CD14-positive monocyte (primary cell): Measurements from ENCODE around the gene NEIL1. TPM values are rescaled to one million over a fixed set of nuclear protein-coding genes. Genes with fewer than 3 reads are reported as not detected.

Experiments
- DNase-seq, 3 donors: peaks; one replicate each; pipeline ENCODE4 v3.0.0-alpha.2; 2011 to 2022
- H2AFZ ChIP-seq: 2 replicates; pipeline ENCODE4 v1.6.0; 2012; ENCODE audit warnings: mild to moderate bottlenecking, low read depth, low read length, inconsistent platforms; ENCODE audit not compliant: insufficient read depth, poor library complexity, severe bottlenecking
- H3K27ac ChIP-seq, 2 donors: 1 replicate in 1 of 2; 2 replicates in 1 of 2; pipeline ENCODE4 v1.5.1; 2012 to 2013; ENCODE audit warnings: low read length in 2 of 2, control low read depth in 1 of 2, inconsistent platforms in 1 of 2, low read depth in 1 of 2, mild to moderate bottlenecking in 1 of 2
- H3K27me3 ChIP-seq, 2 donors: one replicate each; pipeline versions ENCODE4 v1.6.0 to v1.6.1; 2011 to 2013; ENCODE audit warnings: low read length in 2 of 2; ENCODE audit not compliant: control insufficient read depth in 2 of 2, insufficient read depth in 2 of 2
- H3K36me3 ChIP-seq, 2 donors: replicated peaks in 1 of 2; 1 replicate in 1 of 2; 2 replicates in 1 of 2; pipeline versions ENCODE4 v1.5.1 to v1.6.1; 2012 to 2013; ENCODE audit warnings: low read length in 2 of 2, control low read depth in 1 of 2, inconsistent platforms in 1 of 2, mild to moderate bottlenecking in 1 of 2; ENCODE audit not compliant: insufficient read depth in 2 of 2, control insufficient read depth in 1 of 2
- H3K4me1 ChIP-seq, 2 donors: 1 replicate in 1 of 2; 2 replicates in 1 of 2; pipeline versions ENCODE4 v1.5.1 to v1.6.1; 2012 to 2013; ENCODE audit warnings: low read length in 2 of 2, control low read depth in 1 of 2, inconsistent platforms in 1 of 2, mild to moderate bottlenecking in 1 of 2, moderate library complexity in 1 of 2; ENCODE audit not compliant: insufficient read depth in 2 of 2, control insufficient read depth in 1 of 2
- H3K4me2 ChIP-seq: replicated peaks from 2 replicates; pipeline ENCODE3; 2012; ENCODE audit warnings: low read length, moderate library complexity, mild to moderate bottlenecking; ENCODE audit not compliant: poor library complexity, severe bottlenecking; ENCODE audit errors: extremely low read depth
- H3K4me3 ChIP-seq, 3 experiments: fragments of 200-600 bp in 1 of 3; sonication (generic) in 1 of 3; replicated peaks in 1 of 3; 1 replicate in 2 of 3; 2 replicates in 1 of 3; pipeline ENCODE4 v1.5.1; 2011 to 2013; ENCODE audit warnings: low read length in 3 of 3, mild to moderate bottlenecking in 3 of 3, control low read depth in 2 of 3, low read depth in 2 of 3, inconsistent platforms in 1 of 3, moderate library complexity in 1 of 3
- H3K79me2 ChIP-seq: 2 replicates; pipeline ENCODE4 v1.6.0; 2012; ENCODE audit warnings: mild to moderate bottlenecking, control low read depth, inconsistent platforms, low read length, moderate library complexity; ENCODE audit not compliant: insufficient read depth
- H3K9ac ChIP-seq: 2 replicates; pipeline ENCODE4 v1.6.0; 2017; ENCODE audit warnings: low read length, mild to moderate bottlenecking; ENCODE audit not compliant: insufficient read depth, poor library complexity, severe bottlenecking
- H3K9me3 ChIP-seq, 2 donors: replicated peaks in 1 of 2; 1 replicate in 1 of 2; 2 replicates in 1 of 2; pipeline versions ENCODE4 v1.5.1 to v1.6.1; 2012 to 2013; ENCODE audit warnings: low read length in 2 of 2, control low read depth in 1 of 2; ENCODE audit not compliant: control insufficient read depth in 1 of 2, insufficient read depth in 1 of 2
- H4K20me1 ChIP-seq: 2 replicates; pipeline ENCODE4 v1.6.0; 2012; ENCODE audit warnings: mild to moderate bottlenecking, low read length, control low read depth, moderate library complexity; ENCODE audit not compliant: insufficient read depth
- H3K27ac Mint-ChIP-seq, 7 donors: one replicate each; pipeline ENCODE4 v1.8.0; 2020; ENCODE audit warnings: mild to moderate bottlenecking in 7 of 7, mixed read lengths in 7 of 7, moderate library complexity in 6 of 7, inconsistent platforms in 2 of 7
- H3K27me3 Mint-ChIP-seq, 3 donors: one replicate each; pipeline ENCODE4 v1.8.0; 2021 to 2022; ENCODE audit warnings: low read depth in 3 of 3, mild to moderate bottlenecking in 3 of 3, mixed read lengths in 3 of 3, moderate library complexity in 3 of 3, inconsistent platforms in 1 of 3
- H3K36me3 Mint-ChIP-seq, 2 donors: one replicate each; pipeline ENCODE4 v1.8.0; 2020; ENCODE audit warnings: mixed read lengths in 2 of 2, inconsistent platforms in 1 of 2, mild to moderate bottlenecking in 1 of 2
- H3K4me1 Mint-ChIP-seq: one replicate; pipeline ENCODE4 v1.8.0; 2020; ENCODE audit warnings: mild to moderate bottlenecking, mixed read lengths
- H3K4me3 Mint-ChIP-seq, 2 donors: one replicate each; pipeline ENCODE4 v1.8.0; 2020; ENCODE audit warnings: mild to moderate bottlenecking in 2 of 2, mixed read lengths in 2 of 2, moderate library complexity in 1 of 2
- H3K9me3 Mint-ChIP-seq, 7 donors: one replicate each; pipeline ENCODE4 v1.8.0; 2020 to 2022; ENCODE audit warnings: mixed read lengths in 7 of 7, mild to moderate bottlenecking in 6 of 7, moderate library complexity in 6 of 7, inconsistent platforms in 2 of 7
- CTCF ChIP-seq: fragments of 200-600 bp; IDR thresholded peaks from one replicate; pipeline ENCODE4 v1.8.0; 2022; ENCODE audit warnings: antibody characterized with exemption, mild to moderate bottlenecking
- WGBS: methylation state at CpG from one replicate; pipeline ENCODE4 v1.1.5; 2013; ENCODE audit warnings: missing lambda C conversion rate; ENCODE audit not compliant: insufficient coverage; 5-methylcytosine and 5-hydroxymethylcytosine counted together
- intact Hi-C, 2 donors: fragments of 100-400 bp; cut with micrococcal nuclease; formaldehyde crosslinking; loops; one replicate each; pipeline versions ENCODE4 v1.15.0 to v1.15.1; 2023
- polyA plus RNA-seq, 3 donors: library from polyadenylated mRNA; depleted of rRNA in 1 of 3; unstranded in 2 of 3; stranded (reverse) in 1 of 3; fragments of 300-500 nt in 2 of 3; fragments of >200 nt in 1 of 3; fragmentation: Illumina TruSeq in 2 of 3; gene quantifications; 1 replicate in 2 of 3; 2 replicates in 1 of 3; pipeline ENCODE4 v1.2.3, GENCODE V29; 2012 to 2021

The NEIL1 gene
- polyA plus RNA-seq, 3 donors, result 0.52 to 6.7 (median 0.53) TPM

- Histone ChIP-seq H3K36me3 (peaks cover 1 to 20% of the 10 kb centered on the region in 2 donors), H3K27ac (no peak overlapping the region), H3K4me1 (peaks cover 40% of the 10 kb centered on the region in 2 donors), H3K4me2 (no peak overlapping the region), H3K9me3 (peaks cover 20% of the 10 kb centered on the region in 2 donors), H2AFZ (no peak overlapping the region), H3K4me3 (no peak overlapping the region), H4K20me1 (peaks cover 11% of the 10 kb centered on the region), H3K9ac (no peak overlapping the region), H3K27me3 (peaks cover 16 to 41% of the 10 kb centered on the region in 2 donors), H3K79me2 (no peaks in the 10 kb centered on the region)
- Mint-ChIP-seq H3K36me3 (peaks cover 17 to 24% of the 10 kb centered on the region in 2 donors), H3K4me3 (peak overlapping the region in 1 of 2 donors; percentile 3), H3K27ac (peak overlapping the region in 5 of 7 donors; percentile 3 to 88 (median 70)), H3K9me3 (peaks cover 15 to 37% (median 24%) of the 10 kb centered on the region in 7 donors), H3K27me3 (peaks cover 30 to 52% (median 46%) of the 10 kb centered on the region in 3 donors), H3K4me1 (peaks cover 45% of the 10 kb centered on the region)
- DNase-seq, result no peak
- TF ChIP-seq CTCF, result no peak
- WGBS, result 44% methylated on average over 3 of the region's 7 CpGs
- intact Hi-C loops, result no loop called here
Measured at GRCh38 chr15:75350601-75351361, 3.9 kb downstream of the NEIL1 start.

GRCh38 chr15:75352186-75353080, 5.6 kb downstream of the NEIL1 start:
- Histone ChIP-seq H4K20me1 (peaks cover 11% of the 10 kb centered on the region), H3K4me1 (peaks cover 31 to 32% of the 10 kb centered on the region in 2 donors), H3K9me3 (peaks cover 20% of the 10 kb centered on the region in 2 donors), H3K36me3 (peaks cover 14 to 35% of the 10 kb centered on the region in 2 donors), H3K9ac (no peak overlapping the region), H3K27me3 (peaks cover 10 to 25% of the 10 kb centered on the region in 2 donors), H3K79me2 (no peaks in the 10 kb centered on the region), H3K27ac (no peak overlapping the region), H2AFZ (no peak overlapping the region), H3K4me3 (no peak overlapping the region), H3K4me2 (no peak overlapping the region)
- H3K4me3 Mint-ChIP-seq, result no peak overlapping the region
- H3K27me3 Mint-ChIP-seq, result peaks cover 14 to 36% (median 29%) of the 10 kb centered on the region in 3 donors
- H3K9me3 Mint-ChIP-seq, result peaks cover 15 to 25% (median 21%) of the 10 kb centered on the region in 7 donors
- intact Hi-C loops, result no loop called here
- H3K36me3 Mint-ChIP-seq, result peaks cover 30 to 41% of the 10 kb centered on the region in 2 donors
- H3K4me1 Mint-ChIP-seq, result peaks cover 36% of the 10 kb centered on the region
- TF ChIP-seq CTCF, result no peak
- peak overlapping the region in 3 of 7 donors; percentile 13 to 41 (median 32) for H3K27ac Mint-ChIP-seq
- DNase-seq, result no peak
- 100% methylated on average over 10 of the region's 16 CpGs for WGBS
